Hematopoietic multipotent progenitor cell treated with erythropoietin and hydrocortisone succinate and interleukin-3 and kit ligand, for 6 days (in vitro differentiated cells): Measurements from ENCODE around the gene MSLN.
"Not testable (repeated sequence)": the region's sequence is repeated elsewhere in the genome, so short reads cannot be mapped to it uniquely, and the experiment has no call there.

Experiments used
- DNase-seq: peaks from one replicate; pipeline ENCODE4 v3.0.0-alpha.2; 2015

Gene MSLN

DNA sequence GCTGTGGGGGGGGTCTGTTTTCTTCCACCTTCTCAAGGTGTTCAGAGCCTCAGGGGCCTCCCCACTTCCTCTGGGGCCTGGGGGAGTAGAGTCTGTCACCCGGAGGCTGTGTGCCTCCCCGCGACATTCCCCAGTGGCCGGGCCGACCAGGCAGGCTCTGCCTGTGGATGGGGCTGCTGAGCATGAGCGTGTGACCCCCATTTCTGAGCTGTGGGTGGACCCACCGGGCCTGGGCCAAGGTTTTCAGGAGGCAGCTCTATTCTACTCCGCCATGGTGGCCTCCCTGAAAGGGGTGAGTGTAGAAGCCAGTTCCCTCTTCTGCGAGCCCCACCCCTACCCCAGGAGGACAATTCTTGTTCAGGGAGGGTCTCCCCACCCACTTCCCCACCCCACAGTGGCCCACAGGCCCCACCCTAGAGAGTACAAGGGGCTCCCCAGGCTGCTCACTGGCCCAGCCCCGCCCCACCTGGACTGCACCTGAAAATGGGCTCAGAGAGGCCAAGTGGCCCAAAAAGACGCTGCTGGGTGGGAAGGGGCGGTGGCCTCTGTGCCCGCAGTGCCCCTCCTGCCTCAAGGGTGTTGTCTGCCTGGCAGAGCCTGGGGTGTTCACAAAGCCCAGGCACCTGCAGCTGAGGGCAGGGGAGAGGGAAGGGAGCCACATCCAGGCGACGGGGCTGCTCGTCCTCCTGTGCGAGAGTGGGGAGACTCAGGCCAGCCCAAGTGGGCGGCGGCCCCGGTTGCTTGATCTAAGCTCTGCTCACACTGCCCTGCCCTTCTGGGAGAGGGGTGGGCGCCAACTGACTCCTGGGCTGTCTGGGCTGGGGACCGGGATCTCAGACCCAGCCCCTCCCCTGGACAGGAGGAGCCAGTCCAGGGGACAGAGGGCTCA, 1.3 kb downstream of the MSLN start:
- DNase-seq = no peak

DNA sequence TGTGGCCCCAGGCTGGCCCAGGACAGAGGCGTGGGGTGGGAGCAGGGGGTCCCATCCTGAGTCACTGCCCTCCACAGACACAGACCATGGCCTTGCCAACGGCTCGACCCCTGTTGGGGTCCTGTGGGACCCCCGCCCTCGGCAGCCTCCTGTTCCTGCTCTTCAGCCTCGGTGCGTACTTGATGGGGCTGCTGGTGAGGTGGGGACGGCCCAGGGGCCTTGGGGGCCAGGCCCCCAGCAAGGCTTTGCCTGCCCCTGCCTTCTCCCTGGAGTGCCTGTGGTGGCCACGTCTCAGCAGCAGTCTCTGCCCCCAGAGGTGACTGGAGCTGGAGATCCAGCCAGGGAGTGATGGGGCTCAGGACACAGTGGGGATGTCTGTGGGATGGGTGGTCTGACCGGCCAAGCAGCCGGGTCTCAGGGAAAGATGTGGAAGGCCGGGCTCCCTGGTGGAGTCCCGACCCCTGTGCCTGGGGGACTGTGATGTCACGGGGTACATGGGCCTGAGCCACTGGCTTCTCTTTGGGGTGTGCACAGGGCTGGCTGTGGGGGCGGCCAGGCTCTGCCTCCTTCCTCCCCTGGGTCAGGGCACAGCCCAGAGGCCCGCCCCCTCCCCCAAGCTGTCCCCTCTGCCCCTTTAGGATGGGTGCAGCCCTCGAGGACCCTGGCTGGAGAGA, 2.2 kb downstream of the MSLN start:
- no peak for DNase-seq

GRCh38 chr16:763369-764183, 3.0 kb downstream of the MSLN start:
- no peak for DNase-seq

GRCh38 chr16:764184-764750, 3.7 kb downstream of the MSLN start:
- no peak for DNase-seq

- DNase-seq = no peak
Measured at GRCh38 chr16:764848-765487, 4.4 kb downstream of the MSLN start.

GRCh38 chr16:765488-765865, 4.9 kb downstream of the MSLN start:
- no peak for DNase-seq

- no peak for DNase-seq
Measured at GRCh38 chr16:766008-766819, 5.7 kb downstream of the MSLN start.

GRCh38 chr16:766820-767640, 6.5 kb downstream of the MSLN start:
- DNase-seq = no peak

DNA sequence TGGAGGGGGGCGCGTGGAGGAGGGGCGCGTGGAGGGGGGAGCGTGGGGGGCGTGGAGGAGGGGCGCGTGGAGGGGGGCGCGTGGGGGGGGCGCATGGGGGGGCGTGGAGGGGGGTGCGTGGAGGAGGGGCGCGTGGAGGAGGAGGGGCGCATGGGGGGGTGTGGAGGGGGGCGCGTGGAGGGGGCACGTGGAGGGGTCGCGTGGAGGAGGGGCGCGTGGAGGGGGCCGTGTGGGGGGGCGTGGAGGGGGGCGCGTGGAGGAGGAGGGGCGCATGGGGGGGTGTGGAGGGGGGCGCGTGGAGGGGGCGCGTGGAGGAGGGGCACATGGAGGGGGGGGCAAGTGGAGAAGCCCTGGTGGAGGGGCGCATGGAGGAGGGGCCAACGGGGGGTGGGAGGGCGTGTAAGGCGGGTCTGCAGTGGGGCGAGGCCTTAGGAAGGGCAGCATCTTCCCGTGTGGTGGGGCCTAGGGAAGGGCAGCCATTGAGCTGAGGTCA, 7.3 kb downstream of the MSLN start:
- no peak for DNase-seq

GRCh38 chr16:768428-768827, 7.9 kb downstream of the MSLN start:
- no peak for DNase-seq

DNA sequence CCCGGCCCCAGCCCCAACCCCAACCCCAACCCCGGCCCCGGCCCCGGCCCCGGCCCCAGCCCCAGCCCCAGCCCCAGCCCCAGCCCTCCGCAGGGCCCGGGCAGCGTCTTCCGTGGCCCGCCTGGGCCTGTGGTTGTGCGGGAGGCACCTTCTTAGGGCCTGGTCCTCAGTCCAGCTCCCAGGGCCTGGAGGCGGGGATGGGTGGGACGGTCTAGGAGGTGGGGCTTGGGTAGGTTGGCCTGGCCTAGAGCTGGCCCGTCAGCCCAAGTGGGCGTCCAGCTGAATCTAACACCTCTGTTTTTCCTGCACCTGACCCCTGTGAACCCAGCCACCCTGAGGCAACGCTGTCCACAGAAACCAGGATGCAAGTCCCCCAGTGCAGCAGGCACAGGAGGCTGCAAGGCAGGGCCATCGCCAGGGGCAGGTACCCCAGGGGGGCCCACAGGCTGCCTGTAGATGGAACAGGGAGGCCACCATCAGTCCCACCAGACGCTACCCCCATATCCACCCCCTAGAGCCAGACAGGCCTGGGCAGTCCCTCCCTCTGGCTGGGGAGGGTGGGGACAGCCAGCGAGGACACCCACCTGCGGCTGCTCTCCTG, 8.8 kb downstream of the MSLN start:
- no peak for DNase-seq

DNA sequence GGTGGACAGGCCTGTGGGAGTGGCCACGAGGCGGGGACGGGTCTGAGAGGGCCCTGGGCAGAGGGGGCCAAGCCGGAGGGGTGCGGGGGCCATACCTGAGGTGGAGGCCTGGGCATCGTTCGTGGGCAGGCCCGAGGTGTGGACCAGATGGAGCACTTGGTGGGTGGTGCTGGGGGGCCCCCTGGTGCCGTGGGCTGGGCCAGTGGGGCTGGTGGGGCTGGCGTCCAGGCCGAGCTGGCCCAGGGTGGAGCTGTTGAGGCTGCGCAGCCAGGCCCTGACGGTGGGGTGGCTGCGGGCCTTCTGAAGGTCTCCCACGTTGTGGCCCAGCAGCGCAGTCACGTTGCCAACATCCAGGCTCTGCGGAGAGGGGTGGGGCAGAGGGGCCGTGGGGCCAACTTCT, 9.4 kb downstream of the MSLN start:
- DNase-seq = no peak

DNA sequence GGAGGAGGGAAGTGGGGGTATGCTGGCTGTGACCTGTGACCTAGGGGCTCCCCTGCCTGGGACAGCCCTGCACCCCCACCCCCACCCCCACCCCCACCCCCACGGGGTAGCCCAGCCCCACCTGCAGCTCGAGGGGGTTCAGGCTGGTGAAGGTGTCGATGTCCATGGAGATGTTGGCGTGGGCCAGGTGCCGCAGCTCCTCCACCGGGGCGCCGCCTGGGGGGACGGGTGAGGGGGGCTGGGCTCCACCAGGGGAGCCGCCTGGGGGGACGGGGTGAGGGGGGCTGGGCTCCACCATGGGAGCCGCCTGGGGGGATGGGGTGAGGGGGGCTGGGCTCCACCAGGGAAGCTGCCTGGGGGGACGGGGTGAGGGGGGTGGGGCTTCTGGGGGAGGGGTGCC, 9.9 kb downstream of the MSLN start:
- no peak for DNase-seq

DNA sequence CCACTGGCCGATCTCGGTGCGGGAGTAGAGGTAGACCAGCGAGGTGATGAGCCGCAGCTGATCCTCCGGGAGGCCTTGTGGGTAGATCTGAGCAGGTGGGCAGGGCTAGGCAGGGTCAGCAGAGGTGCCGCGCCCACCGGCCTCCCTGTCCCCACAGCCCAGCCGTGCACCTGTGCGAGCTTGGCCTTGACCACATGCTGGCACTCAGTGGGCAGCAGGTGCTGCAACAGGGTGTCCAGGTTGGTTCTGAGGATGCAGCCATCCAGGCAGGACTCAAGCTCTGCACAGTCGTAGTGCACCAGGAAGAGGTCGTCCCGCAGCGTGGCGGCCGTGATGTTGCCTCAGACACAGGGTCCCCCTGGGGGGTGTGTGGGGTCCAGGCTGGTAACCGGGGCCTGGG, 12.4 kb downstream of the MSLN start:
- DNase-seq = no peak

DNA sequence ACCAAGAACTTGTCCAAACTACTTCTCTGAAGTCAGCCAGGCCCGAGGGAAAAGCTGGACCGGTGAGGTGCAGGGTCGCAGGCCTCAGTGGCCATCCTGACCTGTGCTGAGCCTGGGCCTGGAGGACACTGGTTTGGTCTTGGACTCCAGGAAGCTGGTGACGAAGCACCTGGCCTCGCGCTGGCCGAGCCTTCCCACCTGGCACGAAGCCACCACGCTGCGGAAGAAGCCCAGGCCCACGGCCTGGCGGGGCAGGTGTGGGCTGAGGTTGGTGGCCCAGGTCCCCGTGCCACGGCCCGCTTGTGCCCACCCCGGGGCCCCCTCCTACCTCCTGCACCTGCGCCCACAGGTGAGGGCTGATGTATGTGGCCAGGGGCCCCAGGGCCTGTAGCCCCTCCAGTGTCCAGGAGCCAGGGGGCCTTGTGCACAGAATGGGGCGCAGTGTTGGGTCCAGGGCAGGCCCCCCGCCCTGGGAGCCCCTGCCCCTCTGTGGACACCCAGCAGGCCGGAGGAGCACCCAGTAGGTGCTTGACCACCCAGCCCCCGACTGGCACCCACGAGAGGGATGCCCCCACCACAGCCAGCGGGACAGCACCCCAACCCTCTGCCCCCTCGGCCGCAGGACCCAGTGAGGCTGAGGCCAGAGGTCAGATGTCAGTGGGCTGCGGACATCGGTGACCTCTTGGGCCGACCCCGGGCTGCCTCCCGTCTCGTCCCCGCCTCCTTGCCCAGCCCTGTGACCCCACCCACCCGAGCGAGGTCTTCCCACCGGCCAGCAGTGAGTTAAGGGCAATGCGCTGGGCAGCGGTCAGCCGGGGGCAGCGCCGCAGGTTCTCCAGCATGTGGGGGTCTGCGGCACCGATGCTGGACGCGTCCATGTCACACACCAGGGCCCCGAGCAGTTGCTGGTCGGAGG, 13.8 kb downstream of the MSLN start:
- no peak for DNase-seq

DNA sequence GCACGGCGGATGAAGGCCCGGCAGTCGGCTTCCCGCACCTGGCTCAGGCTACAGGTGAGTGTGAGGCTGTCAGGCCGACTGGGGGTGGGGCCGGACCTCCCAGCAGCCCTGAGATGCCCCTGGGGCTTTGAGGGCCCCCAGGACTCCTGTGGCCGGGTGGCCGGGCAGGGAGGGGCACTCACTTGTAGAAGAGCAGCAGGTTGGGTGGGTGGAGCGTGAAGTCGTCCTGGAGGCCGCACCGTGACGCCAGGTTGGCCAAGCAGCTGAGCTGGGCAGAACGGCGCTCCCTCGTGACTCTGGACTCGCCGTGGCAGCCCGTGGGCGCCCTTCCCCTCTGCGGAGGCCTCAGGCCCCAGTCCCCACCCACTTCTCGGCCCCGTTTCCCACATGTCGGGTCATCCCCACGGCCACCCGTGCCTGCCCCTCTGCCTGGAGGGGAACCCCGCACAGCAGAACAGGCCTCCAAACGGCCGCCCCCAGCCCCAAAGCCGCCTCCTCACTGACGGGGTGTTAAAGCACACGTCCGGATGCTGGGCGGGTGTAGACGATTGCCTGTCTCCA, 14.8 kb downstream of the MSLN start:
- no peak for DNase-seq

DNA sequence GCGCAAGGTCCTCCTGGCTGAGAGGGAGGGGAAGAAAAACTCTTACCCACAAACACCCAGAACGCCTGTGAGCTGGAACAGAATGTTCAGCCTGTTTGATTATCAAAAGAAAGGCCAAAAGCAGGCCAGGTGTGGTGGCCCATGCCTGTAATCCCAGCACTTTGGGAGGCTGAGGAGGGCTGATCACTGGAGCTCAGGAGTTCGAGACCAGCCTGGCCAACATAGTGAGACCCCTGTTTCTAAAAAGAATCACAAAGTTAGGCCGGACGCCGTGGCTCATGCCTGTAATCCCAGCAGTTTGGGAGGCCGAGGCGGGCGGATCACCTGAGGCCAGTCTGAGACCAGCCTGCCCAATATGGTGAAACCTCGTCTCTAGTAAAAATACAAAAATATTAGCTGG, 15.8 kb downstream of the MSLN start:
- DNase-seq = not testable (repeated sequence)

- DNase-seq = no peak
Measured at GRCh38 chr16:776824-777223, 16.3 kb downstream of the MSLN start.

DNA sequence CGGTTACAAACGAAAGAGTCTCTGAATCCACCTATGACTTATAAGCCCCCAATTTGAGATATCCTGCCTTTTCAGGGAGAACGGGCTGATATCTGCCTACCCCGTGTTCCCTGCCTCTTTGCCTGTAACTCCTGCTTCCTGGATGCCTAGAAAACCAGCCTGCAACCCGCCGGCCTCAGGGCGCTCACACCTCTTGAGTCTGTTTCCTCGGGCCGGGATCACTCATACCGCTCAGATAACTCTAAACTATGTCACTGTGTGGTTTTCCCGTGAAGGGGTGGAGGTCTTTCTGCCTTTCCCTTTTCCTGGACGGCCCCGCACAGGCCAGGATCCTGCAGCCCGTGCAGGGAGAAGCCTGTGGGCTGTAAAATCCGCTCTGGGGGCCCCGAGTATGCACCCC, 17.3 kb downstream of the MSLN start:
- no peak for DNase-seq
